HG03378 (cell line): ENCODE measurements around the gene NCOR1.

Experiments
- ATAC-seq: cut with Tn5 transposase; IDR thresholded peaks from one replicate; pipeline ENCODE4 v1.9.1; 2021; ENCODE audit warnings: mild to moderate bottlenecking, moderate library complexity; ENCODE audit not compliant: unreplicated experiment

NCOR1 gene

GRCh38 chr17:16037636-16038035 is 177.7 kb downstream of the NCOR1 start:
- ATAC-seq = no peak

GRCh38 chr17:16036261-16036660 is 179.1 kb downstream of the NCOR1 start:
- no peak for ATAC-seq

- no peak for ATAC-seq
These were observed 181.5 kb downstream of the NCOR1 start for GRCh38 chr17:16033729-16034349.

GRCh38 chr17:16027708-16028584 is 187.4 kb downstream of the NCOR1 start:
- ATAC-seq = peak; percentile 93

GRCh38 chr17:16026895-16027294 is 188.4 kb downstream of the NCOR1 start:
- no peak for ATAC-seq

- no peak for ATAC-seq
These were observed 190.1 kb downstream of the NCOR1 start for GRCh38 chr17:16025202-16025601.

- ATAC-seq = no peak
These were observed 191.5 kb downstream of the NCOR1 start for GRCh38 chr17:16023881-16024280.

- ATAC-seq = no peak
These were observed 196.0 kb downstream of the NCOR1 start for GRCh38 chr17:16019347-16019746.

- no peak for ATAC-seq
These were observed 201.4 kb downstream of the NCOR1 start for GRCh38 chr17:16013943-16014407.

GRCh38 chr17:16007439-16007838 is 207.9 kb downstream of the NCOR1 start:
- ATAC-seq = no peak

- ATAC-seq = no peak
These were observed 209.7 kb downstream of the NCOR1 start for GRCh38 chr17:16005636-16006035.

GRCh38 chr17:16003841-16004240 is 211.5 kb downstream of the NCOR1 start:
- ATAC-seq = no peak

- no peak for ATAC-seq
These were observed 212.6 kb downstream of the NCOR1 start for GRCh38 chr17:16002708-16003260.

GRCh38 chr17:16001226-16001897 is 214.0 kb downstream of the NCOR1 start:
- ATAC-seq = no peak

GRCh38 chr17:15999974-16000827 is 215.1 kb downstream of the NCOR1 start:
- ATAC-seq = peak; percentile 18

- peak; percentile 86 for ATAC-seq
These were observed 216.0 kb downstream of the NCOR1 start, which contains the start of the genes TTC19 and ZSWIM7 for GRCh38 chr17:15999141-15999973. TSS of gene TTC19 (plus strand) at chr17:15999824. CDS start at chr17:15999849, 25 bp downstream. TSS of gene ZSWIM7 (minus strand) at chr17:15999704. CDS start at chr17:15999594, 110 bp downstream.

GRCh38 chr17:15998031-15998562 is 217.2 kb downstream of the NCOR1 start:
- no peak for ATAC-seq

GRCh38 chr17:15996322-15996721 is 219.0 kb downstream of the NCOR1 start:
- no peak for ATAC-seq
